ENCODE data around the gene NEURL3. TPM values are rescaled to one million over a fixed set of nuclear protein-coding genes. Genes with fewer than 3 reads are reported as not detected.

NEURL3 gene
- total and polyA plus RNA-seq, 10 donors: 0.32 to 1.2 (median 0.64) TPM; not detected in 2

DNA sequence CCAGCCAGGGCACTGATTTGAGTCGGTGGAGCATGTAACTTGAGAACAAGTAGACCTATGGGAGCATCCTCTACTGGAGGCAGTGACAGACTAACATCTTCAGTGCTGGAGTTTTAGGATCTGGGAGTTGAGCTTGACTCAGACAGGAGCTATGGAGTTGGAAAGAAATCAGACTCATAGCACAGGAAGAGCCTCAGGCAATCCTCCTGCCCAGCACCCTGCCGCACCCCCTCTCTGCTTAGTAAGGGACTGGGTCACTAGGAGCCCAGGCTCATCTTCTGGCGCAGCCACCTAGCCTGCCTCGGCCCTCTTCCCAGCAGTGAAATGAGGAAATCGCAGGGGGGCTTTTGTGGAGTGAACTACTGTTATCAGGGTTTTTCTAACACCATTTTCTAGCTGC lies 35.0 kb upstream of the NEURL3 start:
- intact Hi-C loops (cut with DNase I; ENCODE audit: low total_unique reads): no loop called here
- no peaks in the 10 kb centered on the region for H3K9me3 ChIP-seq

DNA sequence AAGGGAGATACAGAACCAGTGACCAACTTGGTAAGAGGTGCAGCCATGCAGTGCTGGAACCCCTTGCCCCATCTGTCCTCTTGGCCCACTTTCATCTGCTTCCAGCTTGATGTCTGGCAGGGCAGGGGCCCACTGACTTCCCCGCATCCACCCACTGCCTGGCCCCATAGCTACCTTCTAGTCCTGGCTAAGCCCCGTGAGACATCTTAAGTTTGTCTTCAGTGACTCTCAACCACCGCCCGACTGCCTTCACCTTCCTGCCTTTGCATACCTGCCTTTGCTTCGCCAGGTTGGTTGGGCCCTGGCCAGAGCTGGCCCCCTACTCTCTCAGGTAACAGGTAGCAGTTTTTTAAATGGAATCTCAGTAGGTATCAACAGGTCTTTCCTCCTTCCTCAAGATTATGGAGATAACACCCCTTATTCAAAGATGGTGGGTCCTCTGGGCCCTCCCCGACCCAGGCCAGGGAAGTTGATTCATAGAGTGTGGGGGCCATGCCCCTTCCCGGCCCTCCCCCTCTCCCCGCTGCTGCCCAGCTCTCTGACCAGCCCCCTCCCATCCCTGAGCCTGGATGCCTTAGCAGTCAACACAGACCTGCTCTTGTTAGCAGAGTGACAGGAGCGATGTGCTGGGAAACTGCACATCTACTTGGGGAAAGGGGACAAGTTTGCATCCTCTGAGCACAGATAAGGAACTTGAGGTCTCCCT lies 34.2 kb upstream of the NEURL3 start:
- Histone ChIP-seq H3K9me3 (no peaks in the 10 kb centered on the region), H3K36me3 (peaks cover 0 to 45% (median 3%) of the 10 kb centered on the region in 6 donors), H3K4me1 (peaks cover 21 to 93% (median 54%) of the 10 kb centered on the region in 6 donors), H3K27me3 (replicated peaks in 1 of 7) (no peaks in the 10 kb centered on the region), H3K27ac (peak overlapping the region; percentile 95 to 100 (median 99)), H3K4me3 (peak overlapping the region in 7 of 8 donors; percentile 79 to 95 (median 87))
- peak; percentile 81 for DNase-seq
- TF ChIP-seq, protein P1, sequence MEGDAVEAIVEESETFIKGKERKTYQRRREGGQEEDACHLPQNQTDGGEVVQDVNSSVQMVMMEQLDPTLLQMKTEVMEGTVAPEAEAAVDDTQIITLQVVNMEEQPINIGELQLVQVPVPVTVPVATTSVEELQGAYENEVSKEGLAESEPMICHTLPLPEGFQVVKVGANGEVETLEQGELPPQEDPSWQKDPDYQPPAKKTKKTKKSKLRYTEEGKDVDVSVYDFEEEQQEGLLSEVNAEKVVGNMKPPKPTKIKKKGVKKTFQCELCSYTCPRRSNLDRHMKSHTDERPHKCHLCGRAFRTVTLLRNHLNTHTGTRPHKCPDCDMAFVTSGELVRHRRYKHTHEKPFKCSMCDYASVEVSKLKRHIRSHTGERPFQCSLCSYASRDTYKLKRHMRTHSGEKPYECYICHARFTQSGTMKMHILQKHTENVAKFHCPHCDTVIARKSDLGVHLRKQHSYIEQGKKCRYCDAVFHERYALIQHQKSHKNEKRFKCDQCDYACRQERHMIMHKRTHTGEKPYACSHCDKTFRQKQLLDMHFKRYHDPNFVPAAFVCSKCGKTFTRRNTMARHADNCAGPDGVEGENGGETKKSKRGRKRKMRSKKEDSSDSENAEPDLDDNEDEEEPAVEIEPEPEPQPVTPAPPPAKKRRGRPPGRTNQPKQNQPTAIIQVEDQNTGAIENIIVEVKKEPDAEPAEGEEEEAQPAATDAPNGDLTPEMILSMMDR (IDR thresholded peaks at IDR 0.05 in 8 of 11, conservative IDR thresholded peaks at IDR 0.05 in 3 of 11): no peak
- TF ChIP-seq POLR2AphosphoS5 (IDR thresholded peaks at IDR 0.05) (no peak), POLR2A (IDR thresholded peaks at IDR 0.05) (no peak)
- 58 to 84% (median 75%) methylated on average over 9 of the region's 9 CpGs for WGBS, 5 donors
- intact Hi-C loops (cut with DNase I; ENCODE audit: low total_unique reads): no loop called here

More for the DNA sequence above, 35.0 kb upstream of the NEURL3 start:
- peak overlapping the region in 1 of 8 donors; percentile 79 for H3K4me3 ChIP-seq
- 80 to 88% (median 84%) methylated on average over 5 of the region's 5 CpGs for WGBS, 5 donors
- no peaks in the 10 kb centered on the region for H3K27me3 ChIP-seq (replicated peaks in 1 of 7)
- peaks cover 21 to 93% (median 51%) of the 10 kb centered on the region in 6 donors for H3K4me1 ChIP-seq
- H3K36me3 ChIP-seq: peaks cover 0 to 51% (median 3%) of the 10 kb centered on the region in 6 donors
- TF ChIP-seq, protein P1 (IDR thresholded peaks at IDR 0.05 in 8 of 11, conservative IDR thresholded peaks at IDR 0.05 in 3 of 11): no peak
- TF ChIP-seq POLR2AphosphoS5 (IDR thresholded peaks at IDR 0.05) (no peak), POLR2A (IDR thresholded peaks at IDR 0.05) (no peak)
- peak overlapping the region in 3 of 8 donors; percentile 99 to 100 (median 99) for H3K27ac ChIP-seq
- DNase-seq: no peak

DNA sequence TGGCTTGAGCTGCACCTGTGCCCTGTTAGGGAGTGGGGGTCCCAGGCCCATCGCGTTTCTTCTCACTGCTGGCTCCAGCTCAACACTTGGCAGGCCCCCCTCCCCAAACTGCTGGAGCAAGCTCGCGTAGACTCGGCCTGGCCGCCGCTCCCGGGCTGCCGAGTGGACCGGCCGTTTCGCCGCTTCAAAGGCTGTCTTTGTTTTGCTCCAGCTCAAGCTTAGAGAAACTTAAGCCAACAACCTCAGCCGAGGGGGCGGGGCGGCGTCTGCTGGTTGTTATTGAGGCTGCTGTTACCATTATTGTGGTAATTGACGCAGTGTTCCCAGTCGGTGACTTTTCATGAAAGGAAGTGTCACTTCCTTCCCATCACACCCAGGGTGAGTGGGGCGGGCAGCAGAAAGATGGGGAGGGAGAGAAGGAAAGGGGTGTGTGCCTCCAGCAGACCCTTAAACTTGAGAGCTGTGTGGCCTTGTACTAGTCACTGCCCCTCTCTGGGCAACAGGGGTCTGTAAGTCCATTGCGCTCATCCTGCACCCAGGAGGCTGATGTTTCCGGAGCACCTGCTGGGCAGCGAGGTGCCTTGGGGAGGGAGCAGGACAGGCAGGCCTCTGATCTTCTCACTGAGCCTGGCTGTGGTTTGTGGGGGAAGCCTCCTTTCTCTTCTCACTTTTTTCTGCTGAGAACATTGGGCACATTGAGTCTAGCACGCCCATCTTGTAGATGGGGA lies 33.5 kb upstream of the NEURL3 start:
- Histone ChIP-seq H3K36me3 (peaks cover 0 to 38% (median 3%) of the 10 kb centered on the region in 6 donors), H3K9me3 (no peaks in the 10 kb centered on the region), H3K27me3 (replicated peaks in 1 of 7) (no peaks in the 10 kb centered on the region), H3K27ac (peak overlapping the region; percentile 95 to 100 (median 99)), H3K4me3 (peak overlapping the region; percentile 79 to 95 (median 86)), H3K4me1 (peaks cover 21 to 93% (median 58%) of the 10 kb centered on the region in 6 donors)
- intact Hi-C loops (cut with DNase I; ENCODE audit: low total_unique reads): no loop called here
- TF ChIP-seq POLR2AphosphoS5 (IDR thresholded peaks at IDR 0.05) (peak; percentile 82 to 98 (median 89)), POLR2A (IDR thresholded peaks at IDR 0.05) (peak; percentile 36 to 77 (median 76))
- TF ChIP-seq, protein P1 (IDR thresholded peaks at IDR 0.05 in 8 of 11, conservative IDR thresholded peaks at IDR 0.05 in 3 of 11): no peak
- peak; percentile 97 for DNase-seq
- WGBS, 5 donors: 10 to 21% (median 20%) methylated on average over 19 to 24 of the region's 24 CpGs
